Stimulated activated CD4-positive, alpha-beta T cell treated with anti-CD3 and anti-CD28 coated beads, Interleukin-12 subunit alpha, Interleukin-12 subunit beta, amount 100 ng/mL, for 4 hours (primary cell): Measurements from ENCODE around the gene RNASE11.
"Not testable (repeated sequence)": the region's sequence is repeated elsewhere in the genome, so short reads cannot be mapped to it uniquely, and the experiment has no call there.

Source experiments
- DNase-seq: peaks from one replicate; pipeline ENCODE4 v3.0.0-alpha.2; 2020

The RNASE11 gene

DNA sequence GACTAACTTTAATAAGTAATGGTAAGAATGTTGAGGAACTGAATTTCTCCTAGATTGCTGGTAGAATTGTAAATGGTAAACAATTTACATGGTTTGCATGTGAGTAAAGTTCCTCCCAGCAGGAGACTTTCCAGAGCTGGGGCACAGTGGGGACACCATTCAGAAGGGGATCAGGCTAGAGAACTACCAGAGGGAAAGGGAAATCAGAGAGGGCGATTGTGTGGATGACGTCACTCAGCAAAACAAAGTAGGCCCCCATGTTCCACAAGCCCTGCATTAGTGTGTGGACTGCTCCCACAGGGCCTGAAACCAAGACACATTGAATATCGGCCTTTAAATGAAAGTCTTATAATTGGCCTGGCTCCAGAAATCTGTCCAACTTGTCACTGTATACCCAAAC is 9.5 kb downstream of the RNASE11 start:
- DNase-seq = no peak

DNA sequence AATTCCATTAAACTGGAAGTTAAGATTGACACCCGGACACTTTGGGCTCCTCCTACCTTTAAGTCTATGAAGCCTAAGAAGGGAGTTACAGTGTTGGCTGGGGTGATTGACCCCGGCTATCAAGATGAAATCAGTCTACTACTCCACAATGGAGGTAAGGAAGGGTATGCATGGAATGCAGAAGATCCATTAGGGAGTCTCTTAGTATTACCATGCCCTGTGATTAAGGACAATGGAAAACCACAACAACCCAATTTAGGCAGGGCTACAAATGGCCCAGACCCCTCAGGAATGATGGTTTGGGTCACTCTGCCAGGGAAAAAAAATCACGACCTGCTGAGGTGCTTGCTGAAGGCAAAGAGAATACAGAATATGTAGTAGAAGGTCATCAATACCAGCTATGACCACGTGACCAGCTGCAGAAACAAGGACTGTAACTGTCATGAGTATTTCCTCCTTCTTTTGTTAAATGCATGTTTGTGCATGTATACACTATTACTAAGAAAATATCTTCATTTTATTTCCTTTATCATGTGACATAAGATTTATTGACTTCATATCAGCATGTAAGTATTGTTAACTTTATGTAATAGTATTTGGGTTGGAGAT is 15.3 kb downstream of the RNASE11 start:
- DNase-seq = not testable (repeated sequence)

DNA sequence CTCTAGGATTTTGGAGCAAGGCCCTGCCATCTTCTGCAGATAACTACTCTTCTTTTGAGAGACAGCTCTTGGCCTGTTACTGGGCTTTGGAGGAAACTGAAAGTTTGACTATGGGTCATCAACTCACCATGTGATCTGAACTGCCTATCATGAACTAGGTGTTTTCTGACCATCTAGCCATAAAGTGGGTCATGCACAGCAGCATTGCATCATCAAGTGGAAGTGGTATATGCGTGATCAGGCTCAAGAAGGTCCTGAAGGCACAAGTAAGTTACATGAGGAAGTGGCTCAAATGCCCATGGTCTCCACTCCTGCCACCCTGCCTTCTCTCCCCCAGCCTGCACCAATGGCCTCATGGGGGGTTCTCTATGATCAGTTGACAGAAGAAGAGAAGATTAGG is 17.1 kb downstream of the RNASE11 start:
- DNase-seq = not testable (repeated sequence)

DNA sequence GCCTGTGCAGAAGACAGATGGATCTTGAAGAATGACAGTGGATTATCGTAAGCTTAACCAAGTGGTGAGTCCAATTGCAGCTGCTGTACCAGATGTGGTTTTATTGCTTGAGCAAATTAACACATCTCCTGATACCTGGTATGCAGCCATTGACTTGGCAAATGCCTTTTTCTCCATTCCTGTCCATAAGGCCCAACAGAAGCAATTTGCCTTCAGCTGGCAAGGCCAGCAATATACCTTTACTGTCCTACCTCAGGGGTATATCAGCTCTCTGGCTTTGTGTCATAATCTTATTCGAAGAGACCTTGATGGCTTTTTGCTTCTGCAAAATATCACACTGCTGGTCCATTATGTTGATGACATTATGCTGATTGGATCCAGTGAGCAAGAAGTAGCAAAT is 17.9 kb downstream of the RNASE11 start:
- not testable (repeated sequence) for DNase-seq

DNA sequence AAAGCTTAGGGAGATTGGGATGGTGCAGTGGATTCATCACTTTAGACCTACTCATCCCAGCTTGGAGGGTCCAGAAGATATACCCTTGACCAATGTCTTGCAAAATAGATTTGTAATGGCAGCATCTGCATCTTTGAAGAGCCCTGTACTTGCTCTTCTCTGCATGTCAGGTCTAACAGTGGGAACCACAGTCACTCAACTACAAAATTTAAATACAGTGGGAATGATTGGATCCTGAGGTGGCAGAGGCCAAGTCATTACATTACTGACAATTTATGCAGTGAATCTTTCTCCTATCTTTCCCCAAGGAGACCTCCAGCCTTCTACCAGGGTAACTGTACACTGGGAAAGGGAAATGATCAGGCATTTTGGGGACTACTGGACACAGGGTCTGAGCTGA is 18.7 kb downstream of the RNASE11 start:
- no peak for DNase-seq

DNA sequence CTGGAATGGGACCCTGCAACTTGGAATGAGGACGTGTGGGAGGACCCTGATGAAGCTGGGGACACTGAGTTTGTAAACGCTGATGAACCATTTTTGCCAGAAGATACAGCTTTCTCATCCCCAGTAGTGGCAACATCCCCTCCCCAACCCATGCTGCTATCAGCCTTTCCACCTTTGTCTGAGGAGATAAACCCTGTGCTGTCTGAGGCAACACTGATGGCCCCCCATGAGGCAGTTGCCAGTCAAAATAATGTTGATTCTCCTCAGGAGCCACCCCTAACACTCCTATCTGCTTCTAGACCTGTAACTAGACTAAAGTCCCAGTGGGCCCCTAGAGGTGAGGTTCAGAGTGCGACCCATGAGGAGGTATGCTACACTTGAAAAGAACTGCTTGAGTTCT is 19.4 kb downstream of the RNASE11 start:
- DNase-seq = no peak

DNA sequence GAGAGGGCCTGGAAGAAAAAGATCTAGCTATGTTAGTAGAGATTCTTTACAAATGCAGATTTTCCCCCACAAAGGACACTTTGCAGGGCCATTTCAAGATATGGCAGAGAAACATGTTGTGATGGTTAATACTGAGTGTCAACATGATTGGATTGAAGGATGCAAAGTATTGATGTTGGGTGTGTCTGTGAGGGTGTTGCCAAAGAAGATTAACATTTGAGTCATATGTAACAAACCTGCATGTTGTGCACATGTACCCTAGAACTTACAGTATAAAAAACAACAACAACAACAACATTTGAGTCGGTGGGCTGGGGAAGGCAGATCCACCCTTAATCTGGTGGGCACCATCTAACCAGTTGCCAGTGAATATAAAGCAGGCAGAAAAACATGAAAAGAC is 20.6 kb downstream of the RNASE11 start:
- DNase-seq = not testable (repeated sequence)

DNA sequence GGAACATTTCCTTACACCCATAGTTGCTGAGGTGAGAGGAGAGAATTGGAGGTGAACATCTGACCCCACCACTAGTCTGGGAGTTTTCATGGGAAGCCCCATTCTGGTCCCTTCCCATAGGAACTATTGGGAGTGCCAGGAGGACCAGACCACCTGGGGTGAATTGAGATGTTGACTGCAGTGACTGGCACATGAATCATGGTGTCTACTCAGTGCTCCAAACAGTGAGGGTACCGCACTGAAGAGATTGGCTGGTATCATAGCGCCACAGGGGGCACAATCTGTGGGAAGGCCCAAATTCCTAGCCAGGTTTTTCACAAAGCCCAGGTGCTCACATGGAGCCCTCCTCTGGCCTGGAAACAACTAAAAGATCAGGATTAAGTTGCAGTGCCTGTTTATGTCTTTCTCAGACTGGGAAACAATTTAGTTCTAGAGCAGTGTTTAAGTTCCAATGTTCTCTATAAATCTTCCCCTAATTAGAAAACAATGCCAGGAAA is 23.3 kb downstream of the RNASE11 start:
- DNase-seq = no peak

DNA sequence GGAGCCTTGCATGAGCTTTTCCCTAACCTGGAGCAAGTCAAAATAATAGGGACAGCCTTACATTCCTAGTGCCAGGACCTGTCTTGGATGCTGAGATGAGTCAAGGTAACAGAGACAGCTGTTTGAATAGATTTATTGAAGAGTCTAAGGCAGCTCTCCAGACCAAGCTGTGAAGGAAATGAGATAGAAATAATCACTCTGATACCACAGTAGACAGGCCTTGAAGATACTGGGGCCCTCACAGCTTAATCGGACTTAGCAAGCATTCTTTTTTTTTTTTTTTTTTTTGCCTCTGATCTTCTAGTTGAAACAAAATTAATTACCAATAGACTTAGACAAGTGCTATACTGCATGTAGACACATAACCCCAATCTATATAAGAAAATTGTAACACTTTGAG is 23.8 kb downstream of the RNASE11 start:
- DNase-seq = no peak

DNA sequence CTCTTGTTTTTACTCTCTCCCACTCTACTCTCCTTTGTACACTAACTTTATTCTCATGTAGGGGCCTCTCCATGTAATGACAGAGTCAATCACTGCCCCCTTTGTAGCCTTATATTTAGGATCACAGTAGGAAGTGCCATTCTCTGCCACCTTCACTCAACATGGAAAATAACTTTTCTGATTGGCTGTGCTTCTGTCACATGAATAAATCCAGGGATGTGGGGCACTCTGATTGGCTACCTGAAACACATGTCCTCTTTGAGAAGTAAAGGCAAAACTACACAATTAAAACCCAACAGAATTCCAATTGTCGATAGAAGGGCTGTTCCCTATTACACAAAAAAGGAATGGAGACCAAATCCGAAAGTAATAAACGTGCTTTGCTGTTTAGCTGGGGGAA is 26.8 kb downstream of the RNASE11 start, which contains the start of gene RNASE9:
Gene RNASE9, minus strand, starts transcription at position 87 of the 400 bp plus-strand sequence.
- DNase-seq = no peak

DNA sequence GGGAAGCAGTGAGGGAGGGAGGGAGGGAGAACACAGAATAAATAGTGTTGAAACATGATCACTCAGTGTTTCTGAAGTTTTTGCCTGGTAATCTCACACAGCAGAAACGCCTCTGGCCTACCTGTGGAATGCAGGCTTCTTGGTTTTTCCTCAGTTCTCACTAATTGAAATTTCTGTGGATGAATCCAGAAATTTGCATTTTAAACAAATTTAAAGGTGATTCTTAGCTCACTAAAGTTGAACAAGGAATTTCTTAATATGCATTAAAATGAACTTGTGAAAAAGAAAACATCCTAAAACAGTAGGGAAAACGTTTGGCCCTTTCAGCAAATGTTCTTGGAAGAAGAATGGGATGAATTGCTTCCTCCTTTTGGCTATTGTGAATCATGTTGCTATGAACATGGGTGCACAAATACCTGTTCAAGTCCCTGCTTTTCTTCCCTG is 28.3 kb downstream of the RNASE11 start:
- no peak for DNase-seq

DNA sequence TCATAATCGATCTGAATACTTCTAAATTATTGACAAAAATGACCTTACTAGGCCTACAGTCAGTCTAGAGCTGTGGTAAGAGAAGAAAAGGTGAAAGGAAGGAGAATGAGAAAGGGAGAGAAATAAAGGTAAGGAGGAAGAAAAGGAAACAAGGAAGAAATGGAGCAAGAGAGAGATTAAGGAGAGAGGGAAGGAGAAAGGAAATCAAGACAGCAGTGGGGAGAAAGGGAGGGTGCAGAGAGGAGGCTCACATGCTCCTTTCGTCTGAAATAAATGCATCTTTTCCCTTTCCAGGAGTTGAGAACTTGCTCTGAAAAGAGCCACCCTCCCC is 30.6 kb downstream of the RNASE11 start:
- no peak for DNase-seq

DNA sequence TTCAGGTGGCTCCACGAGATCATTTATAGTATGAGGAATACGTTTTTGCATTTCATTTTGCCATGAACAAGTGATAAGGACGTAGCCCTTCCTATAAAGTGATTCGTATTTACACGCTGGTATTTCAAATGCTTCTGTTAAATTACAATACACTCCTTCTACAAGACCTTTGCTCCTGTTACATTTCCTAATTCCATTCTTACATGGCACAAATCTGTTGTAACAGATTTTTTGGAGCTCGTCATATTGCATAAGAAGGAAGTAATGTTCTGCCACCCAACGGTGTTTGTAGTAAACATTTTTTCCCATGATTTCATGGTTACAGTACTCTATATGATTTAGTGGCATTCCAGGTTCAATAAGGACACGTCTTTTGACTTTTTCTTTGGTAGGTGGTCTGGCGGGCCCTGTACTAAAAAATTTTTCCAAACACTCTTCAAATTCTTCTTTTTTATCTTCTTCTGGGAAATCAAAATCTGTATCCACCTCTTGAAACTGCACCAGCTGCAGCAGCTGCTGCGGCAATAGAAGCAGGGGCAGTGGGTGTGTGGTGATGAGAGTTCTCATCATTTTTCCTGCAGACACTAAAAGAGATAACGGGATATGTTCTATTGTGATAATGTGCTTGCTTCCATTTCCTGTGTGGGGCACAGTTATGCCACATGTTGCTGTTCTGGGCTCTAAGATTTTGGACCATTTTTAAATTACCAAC is 31.1 kb downstream of the RNASE11 start:
- DNase-seq = no peak

DNA sequence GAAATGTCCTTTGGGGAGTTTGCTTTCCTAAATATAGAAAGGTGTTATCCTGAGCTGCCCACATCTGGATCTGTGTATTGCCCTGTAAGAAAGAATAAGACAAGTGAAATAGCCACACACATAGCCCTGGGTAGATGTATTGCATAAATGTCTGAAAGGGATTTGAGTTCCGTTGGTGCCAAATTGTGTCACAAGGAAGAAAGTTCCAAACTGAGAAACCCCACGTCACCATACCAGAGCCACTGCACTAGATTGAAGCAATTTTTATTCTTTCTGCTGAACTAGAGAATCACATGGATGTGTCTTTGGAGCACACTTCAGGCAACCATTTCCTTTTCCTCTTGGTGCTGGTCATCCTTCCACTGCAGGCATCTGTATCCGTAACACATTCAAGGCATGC is 32.0 kb downstream of the RNASE11 start:
- DNase-seq = no peak

DNA sequence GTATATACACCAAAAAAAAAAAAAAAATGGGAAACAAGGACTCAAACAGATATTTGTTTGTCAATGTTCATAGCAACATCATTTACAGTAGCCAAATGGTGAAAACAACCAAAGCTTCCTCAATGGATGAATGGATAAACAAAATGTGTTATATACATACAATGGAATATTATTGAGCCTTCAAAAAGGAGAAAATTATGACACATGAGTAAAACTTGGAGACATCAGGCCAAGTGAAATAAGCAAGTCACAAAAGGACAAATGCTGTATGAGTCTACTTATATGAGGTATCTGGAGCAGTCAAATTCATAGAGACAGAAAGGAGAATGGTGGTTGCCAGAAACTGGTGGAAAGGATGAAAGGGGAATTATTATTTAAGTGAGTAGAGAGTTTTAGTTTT is 34.8 kb downstream of the RNASE11 start:
- no peak for DNase-seq

DNA sequence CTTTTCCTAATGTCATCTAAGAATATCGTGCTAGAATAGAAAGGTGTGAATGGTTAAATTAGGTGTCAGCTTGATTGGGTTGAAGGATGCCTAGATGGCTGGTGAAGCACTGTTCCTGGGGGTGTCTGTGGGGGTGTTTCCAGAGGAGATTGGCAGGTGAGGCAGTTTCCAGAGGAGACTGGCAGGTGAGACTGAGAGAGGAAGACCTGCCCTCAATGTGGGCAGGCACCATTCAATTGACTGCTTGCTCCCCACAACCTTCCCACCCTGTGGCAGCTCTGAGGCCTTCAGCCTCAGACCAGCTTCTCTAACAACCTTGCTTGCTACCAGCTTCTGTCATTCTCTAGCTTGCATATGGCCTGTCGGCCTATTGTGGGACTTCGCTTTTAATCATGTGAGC is 36.2 kb downstream of the RNASE11 start:
- no peak for DNase-seq

DNA sequence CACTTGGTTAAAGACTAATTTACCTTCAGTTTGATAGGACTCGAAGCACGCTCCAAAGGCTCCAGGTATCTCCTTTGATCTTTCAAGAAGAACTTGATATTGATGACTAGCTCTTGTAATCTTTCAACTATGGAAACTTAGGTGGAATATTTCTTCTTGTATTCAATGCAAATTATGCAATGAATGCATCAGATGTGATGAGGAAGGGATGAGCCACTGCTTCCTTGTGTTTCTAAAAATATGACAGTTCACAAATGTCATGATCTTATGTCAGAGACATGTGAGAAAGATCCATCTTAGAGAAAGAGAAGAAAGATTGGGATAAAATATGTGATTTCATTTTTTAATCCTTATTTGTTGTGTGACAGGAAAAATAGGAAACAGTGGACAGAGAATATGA is 36.9 kb downstream of the RNASE11 start:
- DNase-seq = no peak

DNA sequence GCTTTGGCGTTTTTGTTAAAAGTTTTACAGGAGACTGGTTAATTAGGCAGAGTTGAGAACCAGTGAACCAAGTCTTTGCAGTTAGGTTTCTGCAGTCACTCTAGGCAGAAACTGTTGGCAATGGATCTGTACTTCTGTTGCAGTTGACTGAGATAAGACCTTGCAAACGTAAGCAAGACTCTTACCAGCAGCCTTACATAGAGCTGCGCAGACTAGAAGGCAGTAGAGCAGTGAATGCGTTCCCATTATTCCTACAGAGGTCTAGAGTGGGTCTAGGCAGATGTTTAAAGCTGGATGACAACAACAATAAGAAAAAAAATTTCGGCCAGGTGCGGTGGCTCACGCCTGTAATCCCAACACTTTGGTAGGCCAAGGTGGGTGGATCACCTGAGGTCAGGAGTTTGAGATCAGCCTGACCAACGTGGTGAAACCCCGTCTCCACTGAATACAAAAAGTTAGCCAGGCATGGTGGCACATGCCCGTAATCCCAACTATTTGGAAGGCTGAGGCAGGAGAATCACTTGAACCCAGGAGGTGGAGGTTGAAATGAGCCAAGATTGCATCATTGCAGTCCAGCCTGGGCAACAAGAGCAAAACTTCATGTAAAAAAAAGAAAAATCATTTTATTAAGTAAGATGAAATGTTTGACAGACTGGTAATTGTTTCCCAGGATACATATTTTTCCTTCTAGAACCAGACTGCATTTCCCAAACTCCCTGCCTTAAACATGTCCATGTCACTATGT is 39.2 kb downstream of the RNASE11 start:
- DNase-seq = no peak

DNA sequence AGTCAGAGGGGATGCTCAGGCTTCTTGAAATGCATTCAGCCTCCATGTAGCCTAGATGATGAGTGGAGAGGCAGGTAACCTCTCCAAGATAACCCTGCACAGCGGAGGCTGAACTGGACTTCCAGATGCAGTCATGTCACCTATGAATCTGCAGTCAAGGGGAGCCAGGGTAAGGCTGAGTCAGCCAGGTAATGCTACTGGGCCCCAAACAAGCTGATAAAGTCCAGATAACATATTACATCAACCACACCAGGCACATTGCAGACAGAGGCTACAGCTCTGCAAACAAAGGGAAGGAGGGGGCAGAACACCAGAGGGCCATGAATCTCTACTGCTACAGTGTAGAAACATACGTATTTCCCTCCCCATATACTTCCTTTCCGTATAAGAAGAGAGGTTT is 40.9 kb downstream of the RNASE11 start:
- no peak for DNase-seq

DNA sequence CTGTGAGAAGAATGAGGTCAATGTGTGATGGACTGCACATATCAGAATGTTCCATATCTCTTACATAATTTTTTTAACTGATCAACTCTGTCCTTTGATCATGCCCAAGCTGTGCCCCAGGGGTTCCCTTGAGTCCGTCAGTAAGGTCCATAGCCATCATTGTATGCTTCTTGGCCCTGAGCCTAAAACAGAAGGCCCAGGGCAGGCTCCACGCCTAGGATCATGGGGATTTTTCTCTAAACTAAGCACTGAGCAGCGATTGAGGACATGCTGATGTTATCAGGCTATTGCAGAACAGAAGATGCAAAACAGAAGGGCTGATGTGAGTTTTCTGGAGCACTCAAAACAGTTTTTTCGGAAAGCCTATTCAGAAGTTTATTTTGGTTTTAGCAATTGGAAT is 47.9 kb downstream of the RNASE11 start:
- no peak for DNase-seq
